ENCODE data around the gene LRIG1.

LRIG1 gene

DNA sequence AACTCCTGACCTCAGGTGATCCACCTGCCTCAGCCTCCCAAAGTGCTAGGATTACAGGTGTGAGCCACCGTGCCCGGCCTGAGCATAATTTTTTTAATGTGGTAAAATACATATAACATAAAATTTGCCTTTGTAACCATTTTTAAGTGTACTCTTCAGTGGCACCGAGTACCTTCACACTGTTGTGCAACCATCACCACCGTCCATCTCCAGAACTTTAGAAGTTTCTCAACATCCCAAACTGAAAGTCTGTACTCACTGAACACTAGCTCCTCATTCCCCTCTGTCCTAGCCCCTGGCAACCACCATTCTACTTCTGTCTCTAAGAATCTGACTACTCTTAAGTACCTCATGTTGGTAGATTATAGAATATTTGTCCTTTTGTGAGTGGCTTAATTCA, 35.2 kb downstream of the LRIG1 start:
- DNase-seq: no peak

DNA sequence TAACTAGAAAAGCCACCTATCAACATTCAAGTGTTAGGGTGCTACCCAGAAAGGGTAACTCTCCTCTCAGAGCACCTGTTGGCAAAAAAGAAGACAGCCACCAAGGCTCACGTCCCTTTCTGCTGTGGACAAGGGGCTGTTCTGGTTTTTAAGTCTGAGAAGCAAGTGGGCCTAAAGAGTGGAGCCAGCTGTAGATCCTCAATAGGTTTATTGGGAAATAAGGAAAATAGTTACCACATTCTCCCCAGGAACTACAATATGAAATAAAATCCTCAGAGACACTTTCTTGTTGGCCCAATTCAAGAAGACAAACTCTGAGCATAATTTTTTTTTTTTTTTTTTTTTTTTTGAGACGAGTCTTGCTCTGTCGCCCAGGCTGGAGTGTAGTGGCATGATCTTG, 35.8 kb downstream of the LRIG1 start:
- no peak for DNase-seq

DNA sequence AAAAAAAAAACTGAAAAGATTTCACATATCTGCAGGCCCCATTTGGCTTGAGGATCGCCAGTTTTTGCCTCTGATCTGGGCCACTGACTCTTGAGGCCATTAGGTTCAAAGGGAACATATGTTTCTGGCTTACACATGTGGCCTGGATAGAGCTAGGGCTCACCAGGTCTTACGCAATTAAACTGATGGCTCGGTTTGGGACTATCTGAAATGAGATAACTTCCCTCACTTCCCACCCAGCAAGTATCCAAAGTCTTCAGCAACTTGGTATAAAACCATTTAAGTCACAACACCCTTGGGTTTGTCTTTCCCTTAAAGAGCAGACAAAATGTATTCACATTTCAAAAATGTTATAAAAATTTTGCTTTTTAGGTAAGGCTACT, 36.3 kb downstream of the LRIG1 start:
- DNase-seq: no peak

DNA sequence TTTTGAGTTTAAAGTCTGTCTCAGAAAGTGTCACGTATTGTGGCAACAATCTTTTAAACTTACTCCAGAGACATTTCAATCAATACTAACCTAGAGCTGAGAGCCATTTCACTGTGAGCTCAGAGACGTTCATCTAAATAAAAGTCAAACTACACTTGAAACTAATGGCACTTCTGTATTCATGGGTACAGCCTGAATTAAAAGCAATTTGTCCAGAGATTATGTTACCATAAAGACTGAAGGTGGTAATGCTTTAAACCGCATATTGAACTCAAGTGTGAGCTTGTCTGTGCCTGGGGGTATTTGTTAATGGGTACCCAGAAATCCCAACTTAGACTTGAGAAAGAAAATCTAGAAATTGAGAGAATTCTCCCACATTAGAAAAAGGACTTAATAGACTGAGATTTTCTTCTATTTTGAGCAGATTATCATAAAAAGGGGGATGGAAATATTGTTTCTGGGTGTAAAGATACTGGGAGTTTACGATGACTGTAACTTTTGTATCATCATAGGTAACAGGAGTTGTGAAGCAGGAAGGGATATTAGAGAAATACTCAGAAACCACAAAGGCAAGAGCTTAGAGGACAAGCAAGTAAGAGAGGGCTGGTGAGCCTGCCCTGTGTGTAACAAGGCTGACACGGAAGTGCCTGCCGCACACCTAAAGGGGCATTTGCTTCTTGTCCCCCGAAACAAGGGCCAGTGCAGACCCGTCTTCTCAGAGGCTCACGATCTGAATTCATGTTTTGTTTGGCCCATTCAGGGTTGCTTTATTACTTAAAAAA, 36.9 kb downstream of the LRIG1 start:
- no peak for DNase-seq

DNA sequence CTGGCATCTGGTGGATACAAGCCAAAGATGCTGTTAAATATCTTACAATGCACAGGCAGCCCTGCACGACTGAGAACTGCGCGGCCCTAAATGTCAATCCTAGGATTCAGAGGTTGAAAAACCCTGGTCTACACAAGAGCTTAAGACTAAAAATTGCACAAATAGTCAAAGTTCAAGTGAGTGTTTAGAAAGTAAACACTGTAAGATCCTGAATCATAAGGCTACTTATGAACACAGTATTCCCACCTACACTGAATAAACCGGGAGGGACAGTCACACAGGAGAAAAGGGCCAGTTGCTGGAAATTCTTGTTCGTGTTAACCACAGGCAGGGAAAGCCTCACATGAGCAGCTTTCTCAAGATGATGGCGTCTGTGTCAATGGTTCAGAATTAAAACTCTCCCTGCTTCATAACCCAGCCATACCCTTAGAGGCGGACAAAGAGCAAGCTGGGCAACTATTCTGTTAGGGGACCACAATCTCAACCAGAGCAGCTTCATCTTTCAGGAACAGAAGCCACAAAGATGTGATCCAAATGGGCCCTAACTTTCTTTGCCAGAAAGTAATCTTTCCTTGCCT, 37.7 kb downstream of the LRIG1 start:
- no peak for DNase-seq

DNA sequence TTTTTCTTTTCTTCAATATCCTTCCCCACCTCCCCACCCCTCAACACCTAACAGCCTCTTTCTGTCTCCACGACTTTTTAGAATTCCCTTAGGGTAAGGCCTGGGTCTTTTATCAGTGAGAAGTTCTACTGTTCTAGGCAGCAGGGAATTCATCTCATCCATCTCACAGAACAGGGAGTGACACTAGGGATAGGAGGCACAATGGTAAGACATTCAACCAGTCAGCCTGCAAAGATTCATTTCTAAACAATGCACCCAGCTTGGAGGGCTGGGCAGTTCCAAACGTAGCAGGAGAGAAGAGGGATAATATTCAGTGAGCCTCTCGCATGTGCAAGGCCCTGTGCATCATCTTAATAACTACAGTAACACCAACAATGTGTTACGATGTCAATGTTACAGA, 43.6 kb downstream of the LRIG1 start:
- no peak for DNase-seq

DNA sequence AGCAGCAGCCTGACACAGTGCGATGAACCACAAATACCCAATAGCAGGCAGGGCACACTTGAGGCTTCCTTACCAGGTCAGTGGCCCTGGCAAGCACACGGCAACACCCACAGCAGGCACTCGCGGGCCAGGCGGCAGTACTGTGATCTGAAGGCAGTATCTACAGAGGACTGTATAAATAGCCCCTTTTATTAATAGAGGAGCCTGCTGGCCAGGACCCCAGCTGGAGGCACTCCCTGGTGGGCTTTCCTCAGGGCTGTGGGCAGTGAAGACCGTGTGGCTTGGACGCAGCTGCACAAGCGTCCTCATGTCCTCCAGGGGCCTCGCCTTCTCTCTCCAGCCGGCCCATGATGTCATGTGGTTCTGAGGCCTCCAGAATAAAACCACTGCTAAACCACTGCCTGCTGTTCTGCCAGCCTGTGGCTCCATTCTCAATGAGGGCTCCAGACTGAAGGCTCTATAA, 44.1 kb downstream of the LRIG1 start:
- no peak for DNase-seq

DNA sequence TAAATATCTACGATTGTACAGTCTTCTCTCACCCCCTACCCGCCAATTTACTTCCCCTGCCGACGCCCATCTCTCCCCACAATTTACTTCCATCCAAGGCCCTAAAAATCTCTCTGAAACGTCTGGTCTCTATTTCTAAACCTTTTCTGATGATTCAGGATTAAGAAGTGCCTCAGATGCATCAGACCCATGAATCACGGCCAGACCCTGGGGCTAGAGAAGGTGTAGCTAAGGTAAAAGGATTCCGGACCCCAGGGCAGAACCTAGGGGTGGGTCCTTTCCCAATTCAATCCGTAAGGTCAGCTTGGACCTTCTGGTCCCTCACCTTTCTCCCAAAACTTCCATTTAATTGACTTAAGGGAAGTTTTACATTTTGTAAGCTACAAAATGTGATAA, 46.4 kb downstream of the LRIG1 start:
- DNase-seq: no peak

DNA sequence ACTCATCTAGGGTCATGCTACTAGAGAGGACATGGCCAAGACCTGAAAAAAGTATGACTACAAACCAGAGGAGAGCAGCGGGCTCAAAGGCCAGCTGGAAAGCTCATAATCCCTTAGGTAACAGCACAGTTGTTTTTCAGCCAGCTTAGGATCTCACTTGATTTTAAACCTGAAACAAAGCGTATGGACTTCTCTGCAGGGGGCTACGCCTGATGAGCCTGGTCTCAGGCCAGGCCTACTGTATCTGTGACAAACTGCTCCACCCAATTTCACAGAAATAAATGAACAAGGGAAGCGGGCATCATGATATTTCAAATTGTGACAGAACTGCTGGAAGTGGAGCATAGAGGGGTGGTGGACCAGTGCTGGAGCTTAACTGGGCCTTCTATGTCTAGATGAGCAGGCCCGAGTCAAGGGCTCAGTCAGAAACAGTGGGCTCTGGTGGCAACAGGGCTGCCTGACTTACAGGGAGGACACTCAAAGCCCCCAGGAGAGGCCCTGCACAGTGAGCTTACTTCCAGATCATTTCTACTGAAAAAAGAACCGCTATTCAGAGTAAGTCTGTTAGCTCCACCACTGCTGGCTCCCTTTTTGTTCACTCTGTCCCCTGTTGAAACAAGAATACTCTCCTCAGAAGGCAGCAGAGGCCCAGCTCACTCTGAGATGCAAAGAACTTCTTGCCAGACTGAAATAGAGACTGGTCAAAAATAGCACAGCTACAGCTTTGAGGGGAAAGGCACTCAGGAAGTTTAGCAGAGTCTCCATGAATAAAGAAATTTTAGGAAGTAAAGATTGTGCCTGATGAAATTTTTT, 47.0 kb downstream of the LRIG1 start:
- DNase-seq: no peak

DNA sequence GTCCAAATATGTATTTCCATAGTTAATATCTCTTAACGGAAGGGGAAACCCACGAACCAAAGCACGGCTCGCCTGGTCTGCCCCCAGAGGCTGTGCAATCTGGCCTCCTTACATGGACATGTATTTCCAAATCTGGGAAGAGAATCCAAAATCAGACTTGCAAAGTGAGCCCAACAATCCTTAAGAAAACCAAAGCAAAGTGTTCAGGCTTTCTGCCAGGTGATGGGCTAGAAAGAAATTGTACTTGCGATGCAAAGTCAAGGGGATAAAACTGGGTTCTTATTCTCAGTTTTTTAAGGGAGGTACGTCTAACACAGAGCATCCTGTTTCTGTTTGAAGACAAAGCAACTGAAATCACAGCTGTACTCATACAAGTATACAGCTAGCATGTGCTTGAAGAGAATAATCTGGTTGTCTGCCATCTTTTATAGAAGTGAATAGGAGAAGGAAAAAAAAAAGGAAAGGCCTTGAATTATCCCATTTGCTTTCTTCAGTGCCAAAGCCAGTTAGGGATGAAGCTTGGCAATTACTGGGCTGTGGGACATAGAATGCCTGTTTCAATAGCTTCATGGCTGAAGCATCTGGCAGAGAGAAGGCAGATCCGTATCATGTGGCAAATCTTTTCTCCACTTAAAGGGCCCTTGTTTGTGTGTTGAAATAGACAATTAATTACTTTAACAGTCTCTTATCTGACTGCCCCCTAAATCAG, 48.4 kb downstream of the LRIG1 start:
- DNase-seq: no peak

DNA sequence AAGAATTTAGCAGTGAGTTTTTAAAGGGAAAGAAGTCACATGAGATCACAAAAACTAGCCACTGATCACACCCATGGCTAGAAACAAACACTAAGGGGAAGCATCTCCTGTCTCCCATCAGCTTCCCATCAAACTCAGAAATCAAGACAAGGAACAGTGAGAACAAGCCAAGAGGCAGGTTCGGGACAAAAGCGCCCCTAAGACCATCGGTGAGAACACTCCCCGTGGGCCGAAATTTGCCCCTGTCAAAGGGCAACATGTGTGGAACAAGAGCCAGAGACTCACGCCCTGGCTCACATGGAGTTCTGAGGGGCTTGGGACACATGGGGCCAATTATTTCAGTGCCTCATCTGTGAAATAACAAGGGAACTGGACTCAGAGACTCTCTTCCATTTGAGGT, 49.1 kb downstream of the LRIG1 start:
- DNase-seq: no peak

DNA sequence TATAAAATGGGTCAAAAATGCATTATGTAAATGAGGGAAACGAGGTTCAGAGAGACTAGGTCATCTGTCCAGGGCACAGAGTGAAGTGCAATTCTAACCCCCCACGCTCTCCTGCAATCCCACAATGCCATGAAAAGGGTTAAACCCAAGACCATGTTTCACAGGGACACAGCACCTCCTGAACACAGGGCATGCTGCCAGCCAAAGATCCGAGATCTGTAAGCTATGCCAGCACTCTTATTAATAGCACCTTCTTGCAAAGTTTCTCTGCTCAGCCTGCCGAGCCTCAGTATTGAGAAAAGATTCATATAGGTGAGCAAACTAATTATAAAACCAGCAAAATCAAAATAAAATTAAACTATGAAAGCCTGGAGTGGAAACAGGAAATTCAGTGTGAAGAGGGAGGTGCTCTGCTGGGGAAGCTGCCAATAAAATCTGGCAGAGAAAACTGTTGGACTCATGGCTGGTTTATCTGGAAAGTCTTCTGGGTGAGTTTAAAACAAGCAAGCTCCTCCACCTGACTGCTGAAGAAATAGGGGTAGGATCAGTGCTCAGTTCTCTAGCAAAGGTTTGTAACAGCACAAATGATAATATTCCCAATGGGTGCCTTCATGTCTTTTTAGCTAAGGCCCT, 50.3 kb downstream of the LRIG1 start:
- no peak for DNase-seq

DNA sequence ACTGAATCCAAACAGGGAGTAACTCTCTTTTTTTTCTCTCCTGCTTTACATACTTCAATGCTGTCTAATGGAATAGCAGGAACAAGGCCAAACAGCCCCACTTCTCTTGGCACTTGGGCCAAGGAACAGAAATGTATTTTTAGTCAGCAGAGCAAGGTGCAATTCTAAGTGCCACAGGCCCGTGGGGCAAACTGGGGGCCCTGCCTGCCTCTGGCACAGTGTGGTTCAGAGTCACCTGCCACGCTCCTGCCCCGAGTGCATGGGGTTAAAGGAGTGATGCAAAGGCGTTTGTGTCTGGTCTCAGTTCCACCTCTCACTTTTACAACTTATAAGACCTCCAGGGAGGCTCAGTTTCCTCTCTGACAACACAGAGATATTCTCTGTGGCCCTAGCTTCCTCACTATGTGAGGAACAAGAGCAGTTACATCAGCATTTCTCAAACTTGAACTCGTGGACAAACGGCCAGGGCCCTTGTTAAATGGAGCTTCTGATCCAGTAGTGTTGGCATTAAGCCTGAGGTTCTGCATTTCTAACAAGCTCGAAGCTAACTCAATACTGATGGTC, 51.3 kb downstream of the LRIG1 start:
- DNase-seq: no peak

DNA sequence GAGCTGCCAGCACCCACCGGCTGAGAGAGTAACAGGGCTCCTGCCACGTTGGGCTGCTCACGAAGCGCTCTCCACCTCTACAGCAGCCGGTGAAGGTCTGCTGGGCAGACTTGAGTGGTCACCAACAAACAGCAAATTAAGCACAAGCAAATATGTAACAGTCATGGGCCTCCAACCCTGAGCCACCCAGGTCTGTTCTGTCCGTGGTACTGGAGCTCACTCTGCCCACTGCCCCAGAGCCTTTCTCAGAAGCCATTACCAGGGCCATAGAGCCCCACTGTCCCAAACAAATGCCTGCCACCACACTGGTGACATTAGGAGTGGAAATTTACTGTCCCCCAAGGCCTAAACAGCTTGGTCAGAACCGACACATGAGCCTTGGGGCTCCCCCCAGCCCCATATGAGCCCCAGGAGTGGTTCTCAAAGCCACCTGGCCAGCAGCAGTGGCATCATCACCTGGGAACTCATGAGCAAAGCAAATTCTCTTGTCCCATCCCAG, 56.6 kb downstream of the LRIG1 start:
- DNase-seq: no peak

DNA sequence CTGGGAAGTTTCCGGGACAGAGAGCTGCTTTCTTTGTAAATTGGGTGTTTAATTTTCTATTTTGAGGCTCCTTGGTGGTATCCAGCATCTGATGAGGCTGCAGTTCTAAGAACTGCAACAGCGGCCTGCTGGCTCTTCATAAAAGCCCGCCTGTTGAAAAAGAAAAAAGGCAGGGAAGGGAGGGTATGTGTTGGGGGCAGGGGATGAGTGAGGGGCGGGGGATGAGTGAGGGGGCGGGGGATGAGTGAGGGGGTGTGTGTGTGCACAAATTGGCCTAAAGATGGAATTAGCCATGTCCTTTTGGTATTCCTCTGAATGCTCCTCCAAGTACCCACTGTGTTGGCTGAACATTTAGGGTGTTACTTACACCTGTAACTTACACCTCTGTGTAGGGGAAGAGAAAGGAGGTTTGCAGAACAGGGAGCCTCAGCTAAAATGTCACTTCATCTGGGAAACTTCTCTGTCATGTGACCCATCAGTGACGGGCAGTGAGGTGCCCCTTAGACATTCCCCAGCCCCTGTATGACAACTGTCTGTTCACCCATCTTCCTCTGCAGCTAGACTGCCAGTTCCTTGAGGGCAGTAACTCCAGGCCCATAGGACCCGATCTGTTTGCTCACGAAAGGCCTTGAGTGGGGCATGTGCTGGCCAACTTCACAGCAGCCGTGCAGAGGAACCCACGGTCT, 57.6 kb downstream of the LRIG1 start:
- no peak for DNase-seq

DNA sequence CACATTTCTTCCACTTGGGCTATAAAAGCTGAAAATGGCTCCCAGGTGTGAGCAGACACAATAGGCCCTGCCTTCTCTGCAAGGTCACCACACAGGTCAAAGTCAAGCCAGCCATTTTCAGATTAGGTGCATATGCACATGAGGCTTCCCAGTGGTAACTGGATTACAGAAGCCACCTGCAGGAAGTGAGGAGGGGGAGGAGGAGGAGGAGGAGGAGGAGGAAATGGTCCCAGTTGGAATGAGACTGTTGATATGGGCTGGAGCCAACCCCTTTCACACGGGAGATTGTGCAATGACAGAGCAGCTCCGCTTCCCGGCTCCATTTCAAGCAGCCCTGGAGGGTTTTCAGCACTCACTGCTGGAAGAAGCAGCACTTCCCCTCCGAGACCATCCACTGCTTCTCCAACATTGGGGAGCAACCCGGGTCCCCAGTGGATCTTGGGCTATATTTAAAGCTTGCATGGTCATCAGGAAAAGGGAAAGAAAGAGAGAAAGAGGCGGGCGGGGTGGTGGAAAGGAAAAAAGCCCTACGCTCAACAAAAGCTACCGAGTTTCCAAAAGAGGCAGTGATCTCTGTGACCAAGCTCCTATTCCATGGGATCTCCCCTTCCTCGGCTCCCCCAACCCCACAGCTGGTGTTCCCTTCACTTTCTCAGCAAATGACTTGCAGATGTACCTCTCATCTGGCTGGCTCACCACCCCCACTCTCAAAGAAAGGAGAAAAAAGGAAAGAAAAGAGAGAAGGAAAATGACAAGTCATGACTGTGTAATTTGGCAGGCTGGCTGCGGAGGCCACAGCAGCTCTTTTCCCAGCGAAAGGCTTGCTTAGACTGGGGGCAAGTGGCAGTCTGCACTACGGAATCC, 58.3 kb downstream of the LRIG1 start:
- no peak for DNase-seq

DNA sequence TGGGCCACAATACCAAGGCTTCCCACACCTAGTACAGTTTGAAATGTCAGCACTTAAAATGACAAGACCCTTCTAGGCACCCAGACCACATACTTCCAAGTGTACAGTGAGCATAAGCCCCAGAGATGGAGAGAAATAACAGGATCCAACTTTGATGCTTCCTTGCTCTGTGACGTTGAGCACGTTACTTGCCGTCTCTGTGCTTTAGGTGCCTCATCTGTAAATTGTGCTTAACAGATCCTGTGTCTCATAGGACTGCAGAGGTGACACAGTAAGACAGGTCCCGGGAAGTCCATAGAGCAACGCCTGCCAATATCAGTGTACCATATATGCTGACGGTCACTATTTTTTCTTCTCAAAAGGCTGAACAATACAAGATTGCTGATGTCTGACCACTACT, 59.1 kb downstream of the LRIG1 start:
- DNase-seq: no peak

DNA sequence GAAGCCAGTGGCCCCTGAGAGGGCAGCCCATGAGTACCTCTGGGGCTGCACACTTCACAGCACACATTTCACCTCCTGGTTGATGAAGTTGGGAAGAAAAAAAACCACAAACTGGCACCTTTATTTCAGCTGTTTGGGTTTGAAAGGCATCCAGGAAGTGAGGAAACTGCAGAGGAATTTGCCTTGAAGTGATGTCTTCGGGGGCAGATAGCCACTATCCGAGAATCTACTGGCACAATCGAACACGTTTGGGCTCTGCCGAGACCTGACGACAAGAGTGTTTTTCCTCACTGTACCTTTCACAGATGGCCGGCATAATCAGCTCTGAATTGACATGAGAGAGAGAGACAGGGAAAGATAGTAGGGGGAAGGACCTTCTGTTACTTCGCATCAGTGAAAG, 59.7 kb downstream of the LRIG1 start:
- no peak for DNase-seq

DNA sequence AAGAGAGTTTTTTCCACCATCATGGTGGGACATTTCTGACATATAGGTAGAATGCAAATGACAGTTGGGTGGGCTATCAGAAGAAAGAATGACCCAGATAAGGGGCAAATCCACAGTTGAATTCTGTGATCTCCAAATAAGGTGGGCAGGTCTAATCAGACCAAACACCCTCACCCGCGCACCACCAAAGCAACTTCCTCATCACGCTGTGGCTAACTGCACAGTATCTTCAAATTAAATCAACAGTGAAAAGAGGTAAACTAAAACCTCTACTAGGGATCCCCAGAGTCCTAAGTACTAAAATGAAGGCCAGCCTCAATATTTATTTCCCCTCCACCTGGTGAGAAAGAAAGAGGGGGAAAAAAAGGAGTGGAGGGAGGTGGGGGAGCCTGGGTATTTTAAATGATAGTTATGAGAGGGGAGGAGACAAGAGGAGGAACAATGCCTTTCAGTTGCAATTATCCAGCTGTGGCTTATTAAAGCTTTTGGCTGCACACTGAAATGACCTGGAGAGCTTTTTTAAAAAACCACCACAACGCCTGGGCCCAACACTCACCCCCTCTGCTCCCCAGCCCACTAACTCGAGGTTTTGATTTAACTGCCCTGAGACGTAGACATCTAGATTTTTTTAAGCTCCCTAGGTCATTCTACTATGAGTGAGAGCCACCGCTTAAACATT, 61.0 kb downstream of the LRIG1 start:
- peak; percentile 12 for DNase-seq

DNA sequence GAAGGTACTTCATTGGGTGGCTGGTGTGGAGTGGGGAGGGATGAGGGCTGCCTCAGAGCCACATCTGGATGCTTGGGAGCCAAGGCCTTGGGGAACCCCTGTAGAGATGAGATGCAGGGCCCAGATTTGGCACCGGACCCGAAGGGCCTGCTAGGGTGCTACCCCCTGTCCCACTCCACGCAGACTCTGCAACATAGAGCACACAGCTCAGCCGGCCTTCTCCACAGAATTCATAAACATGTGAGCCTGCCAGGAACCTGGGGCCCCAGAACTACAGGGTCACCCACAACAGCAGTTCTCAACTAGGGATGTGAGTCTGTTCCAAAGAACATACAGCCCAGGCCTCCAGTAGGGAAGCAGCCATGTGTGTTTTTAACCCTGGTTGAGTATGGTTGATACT, 62.8 kb downstream of the LRIG1 start:
- no peak for DNase-seq
